Measurements from ENCODE around the gene DENND10.

DNA sequence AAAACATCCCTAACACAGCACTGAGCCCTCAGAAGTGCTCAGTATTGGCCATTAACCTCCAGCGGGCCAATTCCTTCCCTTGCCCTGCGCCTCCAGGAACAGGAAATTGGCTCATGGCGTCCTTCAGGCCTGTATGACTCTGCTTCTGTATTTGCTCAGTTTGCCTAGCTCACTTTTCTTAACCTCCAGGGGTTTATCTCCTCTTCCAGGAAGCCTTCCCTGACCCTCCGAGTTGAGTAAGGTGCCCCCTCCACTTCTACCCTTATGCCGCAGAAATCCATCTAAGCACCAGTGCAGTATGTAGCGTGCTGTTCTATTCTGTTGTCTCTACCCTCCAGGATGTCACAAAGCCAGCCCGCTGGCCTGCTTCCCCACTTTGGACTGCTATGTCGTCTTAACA lies 62.7 kb downstream of the DENND10 start:
- TF ChIP-seq POLR2A (IDR thresholded peaks at IDR 0.05) (no peak), CTCF (IDR thresholded peaks at IDR 0.05) (no peak), EP300 (IDR thresholded peaks at IDR 0.05) (no peak), POLR2AphosphoS5 (IDR thresholded peaks at IDR 0.05) (no peak)

All from stomach (tissue), 4 donors.